ENCODE results near the gene RASSF9.

RASSF9 gene

GRCh38 chr12:85803923-85804322 is 32.3 kb downstream of the RASSF9 start:
- peaks cover 0 to 14% (median 10%) of the 10 kb centered on the region in 5 donors for H3K36me3 ChIP-seq (ENCODE audit: control insufficient read depth in 5 of 5, insufficient read depth in 5 of 5, low read length in 5 of 5)
- H3K9me3 ChIP-seq (ENCODE audit: control insufficient read depth in 5 of 5, low read length in 5 of 5): no peaks in the 10 kb centered on the region
- peaks cover 0 to 5% (median 0%) of the 10 kb centered on the region in 5 donors for H3K4me1 ChIP-seq (ENCODE audit: control insufficient read depth in 5 of 5, insufficient read depth in 5 of 5, low read length in 5 of 5)

DNA sequence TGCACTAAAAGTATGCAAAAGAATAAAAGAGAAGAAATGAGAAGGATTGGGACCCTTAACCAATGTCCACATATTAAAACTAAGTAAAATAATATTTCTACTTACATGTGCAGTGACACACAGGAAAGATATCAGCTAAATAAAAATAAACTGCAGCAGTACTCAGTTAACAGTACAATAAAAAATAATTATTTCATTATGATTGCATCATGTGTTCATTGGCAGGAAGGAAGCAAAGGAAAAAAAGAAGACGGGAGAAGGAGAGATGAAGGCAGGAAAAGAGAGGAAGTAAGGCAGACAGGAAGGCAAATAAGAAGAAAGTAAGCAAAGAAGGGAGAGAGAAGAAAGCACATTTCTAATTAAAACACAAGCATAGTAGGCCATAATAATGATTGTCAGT is 33.0 kb downstream of the RASSF9 start:
- Histone ChIP-seq H3K27me3 (ENCODE audit: control insufficient read depth in 5 of 5, insufficient read depth in 4 of 5, low read length in 5 of 5) (no peaks in the 10 kb centered on the region), H3K9ac (ENCODE audit: low read length in 5 of 5) (no peak overlapping the region), H3K36me3 (ENCODE audit: control insufficient read depth in 5 of 5, insufficient read depth in 5 of 5, low read length in 5 of 5) (peaks cover 0 to 14% (median 10%) of the 10 kb centered on the region in 5 donors), H3K4me3 (ENCODE audit: low read depth in 1 of 5, low read length in 5 of 5) (no peak overlapping the region), H3K27ac (ENCODE audit: low read depth, low read length) (no peak overlapping the region), H3K9me3 (ENCODE audit: control insufficient read depth in 5 of 5, low read length in 5 of 5) (no peaks in the 10 kb centered on the region), H3K4me1 (ENCODE audit: control insufficient read depth in 5 of 5, insufficient read depth in 5 of 5, low read length in 5 of 5) (peaks cover 0 to 5% (median 0%) of the 10 kb centered on the region in 5 donors)

More at GRCh38 chr12:85803923-85804322, 32.3 kb downstream of the RASSF9 start:
- Histone ChIP-seq H3K27me3 (ENCODE audit: control insufficient read depth in 5 of 5, insufficient read depth in 4 of 5, low read length in 5 of 5) (no peaks in the 10 kb centered on the region), H3K9ac (ENCODE audit: low read length in 5 of 5) (no peak overlapping the region), H3K4me3 (ENCODE audit: low read depth in 1 of 5, low read length in 5 of 5) (no peak overlapping the region), H3K27ac (ENCODE audit: low read depth, low read length) (no peak overlapping the region)

GRCh38 chr12:85798122-85798521 is 38.1 kb downstream of the RASSF9 start:
- Histone ChIP-seq H3K9ac (ENCODE audit: low read length in 5 of 5) (no peak overlapping the region), H3K4me1 (ENCODE audit: control insufficient read depth in 5 of 5, insufficient read depth in 5 of 5, low read length in 5 of 5) (peaks cover 0 to 2% (median 0%) of the 10 kb centered on the region in 5 donors), H3K27ac (ENCODE audit: low read depth, low read length) (no peak overlapping the region), H3K9me3 (ENCODE audit: control insufficient read depth in 5 of 5, low read length in 5 of 5) (no peaks in the 10 kb centered on the region), H3K4me3 (ENCODE audit: low read depth in 1 of 5, low read length in 5 of 5) (no peak overlapping the region), H3K27me3 (ENCODE audit: control insufficient read depth in 5 of 5, insufficient read depth in 4 of 5, low read length in 5 of 5) (no peaks in the 10 kb centered on the region), H3K36me3 (ENCODE audit: control insufficient read depth in 5 of 5, insufficient read depth in 5 of 5, low read length in 5 of 5) (no peaks in the 10 kb centered on the region)

- Histone ChIP-seq H3K36me3 (ENCODE audit: control insufficient read depth in 5 of 5, insufficient read depth in 5 of 5, low read length in 5 of 5) (no peaks in the 10 kb centered on the region), H3K4me1 (ENCODE audit: control insufficient read depth in 5 of 5, insufficient read depth in 5 of 5, low read length in 5 of 5) (no peaks in the 10 kb centered on the region), H3K9me3 (ENCODE audit: control insufficient read depth in 5 of 5, low read length in 5 of 5) (no peaks in the 10 kb centered on the region), H3K27ac (ENCODE audit: low read depth, low read length) (no peak overlapping the region), H3K9ac (ENCODE audit: low read length in 5 of 5) (no peak overlapping the region), H3K27me3 (ENCODE audit: control insufficient read depth in 5 of 5, insufficient read depth in 4 of 5, low read length in 5 of 5) (no peaks in the 10 kb centered on the region), H3K4me3 (ENCODE audit: low read depth in 1 of 5, low read length in 5 of 5) (no peak overlapping the region)
These were observed 40.2 kb downstream of the RASSF9 start for GRCh38 chr12:85796001-85796400.

DNA sequence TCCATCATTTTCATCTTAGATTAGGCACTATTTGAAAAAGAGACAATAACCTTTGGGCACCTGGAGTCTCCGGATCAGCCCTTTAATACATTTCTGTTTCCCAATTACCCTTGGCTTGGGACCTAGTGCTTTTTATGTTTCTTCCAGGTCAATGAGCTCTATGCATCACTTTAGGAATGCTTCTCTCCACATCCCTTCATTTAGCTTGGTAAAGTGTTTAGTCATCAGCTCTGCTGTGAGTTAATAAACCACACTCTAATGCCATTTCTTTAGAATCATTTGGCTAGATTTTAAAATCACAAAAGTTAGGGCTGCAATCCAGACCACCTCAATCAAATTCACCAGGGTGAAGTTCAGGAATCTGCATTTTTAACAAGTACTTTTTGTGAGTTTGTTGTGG is 41.7 kb downstream of the RASSF9 start:
- no peaks in the 10 kb centered on the region for H3K36me3 ChIP-seq (ENCODE audit: control insufficient read depth in 5 of 5, insufficient read depth in 5 of 5, low read length in 5 of 5)
- H3K27me3 ChIP-seq (ENCODE audit: control insufficient read depth in 5 of 5, insufficient read depth in 4 of 5, low read length in 5 of 5): no peaks in the 10 kb centered on the region
- H3K4me3 ChIP-seq (ENCODE audit: low read depth in 1 of 5, low read length in 5 of 5): no peak overlapping the region
- no peaks in the 10 kb centered on the region for H3K9me3 ChIP-seq (ENCODE audit: control insufficient read depth in 5 of 5, low read length in 5 of 5)
- no peak overlapping the region for H3K9ac ChIP-seq (ENCODE audit: low read length in 5 of 5)
- H3K4me1 ChIP-seq (ENCODE audit: control insufficient read depth in 5 of 5, insufficient read depth in 5 of 5, low read length in 5 of 5): no peaks in the 10 kb centered on the region
- no peak overlapping the region for H3K27ac ChIP-seq (ENCODE audit: low read depth, low read length)

GRCh38 chr12:85784096-85784720 is 52.0 kb downstream of the RASSF9 start:
- Histone ChIP-seq H3K4me3 (ENCODE audit: low read depth in 1 of 5, low read length in 5 of 5) (no peak overlapping the region), H3K4me1 (ENCODE audit: control insufficient read depth in 5 of 5, insufficient read depth in 5 of 5, low read length in 5 of 5) (no peaks in the 10 kb centered on the region), H3K9me3 (ENCODE audit: control insufficient read depth in 5 of 5, low read length in 5 of 5) (no peaks in the 10 kb centered on the region), H3K9ac (ENCODE audit: low read length in 5 of 5) (no peak overlapping the region), H3K27ac (ENCODE audit: low read depth, low read length) (no peak overlapping the region), H3K27me3 (ENCODE audit: control insufficient read depth in 5 of 5, insufficient read depth in 4 of 5, low read length in 5 of 5) (no peaks in the 10 kb centered on the region), H3K36me3 (ENCODE audit: control insufficient read depth in 5 of 5, insufficient read depth in 5 of 5, low read length in 5 of 5) (no peaks in the 10 kb centered on the region)

DNA sequence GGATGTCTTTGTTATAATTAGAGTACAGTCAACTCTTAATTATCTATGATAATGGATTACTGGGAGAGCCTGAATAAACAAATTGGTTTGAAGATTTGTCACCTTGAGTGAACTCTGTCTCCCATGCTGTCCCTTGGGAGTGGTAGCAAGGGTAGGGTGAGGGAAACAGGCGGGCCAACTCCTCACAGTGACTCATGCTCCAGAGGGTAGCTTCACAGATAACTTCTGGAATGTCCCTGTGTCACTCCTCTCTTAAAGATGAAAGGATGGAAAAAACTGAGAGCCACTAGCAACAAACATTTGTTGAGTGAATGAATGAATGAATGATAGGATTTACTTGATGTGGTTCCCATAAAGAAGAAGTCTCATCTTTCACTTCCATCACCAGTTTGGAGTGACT is 53.5 kb downstream of the RASSF9 start:
- no peak overlapping the region for H3K9ac ChIP-seq (ENCODE audit: low read length in 5 of 5)
- no peak overlapping the region for H3K4me3 ChIP-seq (ENCODE audit: low read depth in 1 of 5, low read length in 5 of 5)

GRCh38 chr12:85781766-85782165 is 54.4 kb downstream of the RASSF9 start:
- Histone ChIP-seq H3K27ac (ENCODE audit: low read depth, low read length) (no peak overlapping the region), H3K4me3 (ENCODE audit: low read depth in 1 of 5, low read length in 5 of 5) (no peak overlapping the region), H3K9me3 (ENCODE audit: control insufficient read depth in 5 of 5, low read length in 5 of 5) (no peaks in the 10 kb centered on the region), H3K4me1 (ENCODE audit: control insufficient read depth in 5 of 5, insufficient read depth in 5 of 5, low read length in 5 of 5) (no peaks in the 10 kb centered on the region), H3K27me3 (ENCODE audit: control insufficient read depth in 5 of 5, insufficient read depth in 4 of 5, low read length in 5 of 5) (no peaks in the 10 kb centered on the region), H3K9ac (ENCODE audit: low read length in 5 of 5) (no peak overlapping the region), H3K36me3 (ENCODE audit: control insufficient read depth in 5 of 5, insufficient read depth in 5 of 5, low read length in 5 of 5) (no peaks in the 10 kb centered on the region)

More for the DNA sequence above, 53.5 kb downstream of the RASSF9 start:
- Histone ChIP-seq H3K4me1 (ENCODE audit: control insufficient read depth in 5 of 5, insufficient read depth in 5 of 5, low read length in 5 of 5) (no peaks in the 10 kb centered on the region), H3K27ac (ENCODE audit: low read depth, low read length) (no peak overlapping the region), H3K27me3 (ENCODE audit: control insufficient read depth in 5 of 5, insufficient read depth in 4 of 5, low read length in 5 of 5) (no peaks in the 10 kb centered on the region), H3K36me3 (ENCODE audit: control insufficient read depth in 5 of 5, insufficient read depth in 5 of 5, low read length in 5 of 5) (no peaks in the 10 kb centered on the region), H3K9me3 (ENCODE audit: control insufficient read depth in 5 of 5, low read length in 5 of 5) (no peaks in the 10 kb centered on the region)

- H3K27me3 ChIP-seq (ENCODE audit: control insufficient read depth in 5 of 5, insufficient read depth in 4 of 5, low read length in 5 of 5): no peaks in the 10 kb centered on the region
- no peaks in the 10 kb centered on the region for H3K4me1 ChIP-seq (ENCODE audit: control insufficient read depth in 5 of 5, insufficient read depth in 5 of 5, low read length in 5 of 5)
- H3K9ac ChIP-seq (ENCODE audit: low read length in 5 of 5): no peak overlapping the region
- H3K9me3 ChIP-seq (ENCODE audit: control insufficient read depth in 5 of 5, low read length in 5 of 5): no peaks in the 10 kb centered on the region
- H3K4me3 ChIP-seq (ENCODE audit: low read depth in 1 of 5, low read length in 5 of 5): no peak overlapping the region
- H3K27ac ChIP-seq (ENCODE audit: low read depth, low read length): no peak overlapping the region
- no peaks in the 10 kb centered on the region for H3K36me3 ChIP-seq (ENCODE audit: control insufficient read depth in 5 of 5, insufficient read depth in 5 of 5, low read length in 5 of 5)
These were observed 56.4 kb downstream of the RASSF9 start for GRCh38 chr12:85779768-85780167.

GRCh38 chr12:85775091-85775490 is 61.1 kb downstream of the RASSF9 start:
- no peaks in the 10 kb centered on the region for H3K36me3 ChIP-seq (ENCODE audit: control insufficient read depth in 5 of 5, insufficient read depth in 5 of 5, low read length in 5 of 5)
- no peaks in the 10 kb centered on the region for H3K27me3 ChIP-seq (ENCODE audit: control insufficient read depth in 5 of 5, insufficient read depth in 4 of 5, low read length in 5 of 5)
- no peaks in the 10 kb centered on the region for H3K9me3 ChIP-seq (ENCODE audit: control insufficient read depth in 5 of 5, low read length in 5 of 5)
- no peaks in the 10 kb centered on the region for H3K4me1 ChIP-seq (ENCODE audit: control insufficient read depth in 5 of 5, insufficient read depth in 5 of 5, low read length in 5 of 5)
- H3K27ac ChIP-seq (ENCODE audit: low read depth, low read length): no peak overlapping the region
- H3K9ac ChIP-seq (ENCODE audit: low read length in 5 of 5): no peak overlapping the region
- H3K4me3 ChIP-seq (ENCODE audit: low read depth in 1 of 5, low read length in 5 of 5): no peak overlapping the region

All from subcutaneous abdominal adipose tissue (tissue), 5 donors.